Transverse colon (tissue), 4 donors: ENCODE results near the gene INTS7. TPM values are rescaled to one million over a fixed set of nuclear protein-coding genes. Genes with fewer than 3 reads are reported as not detected.

Experiments
- DNase-seq: peaks from one replicate; pipeline ENCODE4 v3.0.0-alpha.2; 2019
- H3K27ac ChIP-seq, 4 donors: fragments of 200-600 bp; sonication (generic); 2 replicates each; pipeline ENCODE4 v1.5.1; 2016 to 2018; ENCODE audit warnings: inconsistent platforms in 4 of 4
- H3K27me3 ChIP-seq: fragments of 200-600 bp; sonication (generic); 2 replicates; pipeline ENCODE4 v1.5.1; 2017; ENCODE audit warnings: inconsistent platforms
- H3K36me3 ChIP-seq, 4 donors: fragments of 200-600 bp; sonication (generic); 2 replicates each; pipeline ENCODE4 v1.5.1; 2017 to 2019; ENCODE audit warnings: inconsistent platforms in 4 of 4
- H3K4me1 ChIP-seq, 4 donors: fragments of 200-600 bp; sonication (generic); 2 replicates each; pipeline ENCODE4 v1.5.1; 2017 to 2020; ENCODE audit warnings: inconsistent platforms in 4 of 4
- H3K4me3 ChIP-seq, 4 donors: fragments of 200-600 bp; sonication (generic); 1 replicate in 1 of 4; 2 replicates in 3 of 4; pipeline versions ENCODE4 v1.5.1 to v1.6.1; 2017 to 2019; ENCODE audit warnings: inconsistent platforms in 4 of 4
- H3K9me3 ChIP-seq, 2 donors: fragments of 200-600 bp; sonication (generic); 2 replicates each; pipeline ENCODE4 v1.5.1; 2017 to 2019; ENCODE audit warnings: inconsistent platforms in 2 of 2
- CTCF ChIP-seq, 5 experiments: fragments of 200-600 bp in 3 of 5; fragments of 450-650 bp in 2 of 5; sonication (generic) in 3 of 5; IDR thresholded peaks; 1 replicate in 2 of 5; 2 replicates in 3 of 5; pipeline ENCODE4 v1.5.1; 2016 to 2017; ENCODE audit warnings: antibody characterized with exemption in 5 of 5, inconsistent platforms in 3 of 5, mild to moderate bottlenecking in 2 of 5, moderate library complexity in 1 of 5
- EP300 ChIP-seq: sonication (generic); formaldehyde crosslinking; IDR thresholded peaks from one replicate; pipeline ENCODE4 v1.6.1; 2017; ENCODE audit warnings: antibody characterized with exemption, low read depth
- POLR2A ChIP-seq: fragments of 450-650 bp; IDR thresholded peaks from one replicate; pipeline ENCODE4 v1.6.1; 2016; ENCODE audit warnings: antibody characterized with exemption, mild to moderate bottlenecking, moderate library complexity
- POLR2AphosphoS5 ChIP-seq, 3 donors: sonication (generic); formaldehyde crosslinking; IDR thresholded peaks; one replicate each; pipeline ENCODE4 v1.6.1; 2016; ENCODE audit warnings: antibody characterized with exemption in 3 of 3
- WGBS, 2 donors: methylation state at CpG; one replicate each; pipeline ENCODE4 v1.1.5; 2018; ENCODE audit warnings: low coverage in 1 of 2; 5-methylcytosine and 5-hydroxymethylcytosine counted together
- in situ Hi-C, 4 donors: fragments of 200-750 bp; cut with MboI; loops; one replicate each; pipeline versions ENCODE4 v1.15.0 to v1.15.1; 2017; ENCODE audit warnings: low sequenced_read_pairs in 3 of 4, low pct_ligation_motif_present in 1 of 4, low pct_unique_long_range_greater_than_20kb in 1 of 4
- intact Hi-C: fragments of 100-400 bp; cut with DNase I; formaldehyde crosslinking; loops from one replicate; pipeline ENCODE4 v1.15.1; 2023; ENCODE audit warnings: low total_unique reads
- total RNA-seq, 4 donors: library from RNA; depleted of rRNA; stranded (reverse); fragments of >200 nt; gene quantifications; one replicate each; pipeline ENCODE4 v1.1.0, GENCODE V29; 2016

Gene INTS7
- total RNA-seq, 4 donors from 2014 or later, result 7.1 to 10.0 (median 9.5) TPM

DNA sequence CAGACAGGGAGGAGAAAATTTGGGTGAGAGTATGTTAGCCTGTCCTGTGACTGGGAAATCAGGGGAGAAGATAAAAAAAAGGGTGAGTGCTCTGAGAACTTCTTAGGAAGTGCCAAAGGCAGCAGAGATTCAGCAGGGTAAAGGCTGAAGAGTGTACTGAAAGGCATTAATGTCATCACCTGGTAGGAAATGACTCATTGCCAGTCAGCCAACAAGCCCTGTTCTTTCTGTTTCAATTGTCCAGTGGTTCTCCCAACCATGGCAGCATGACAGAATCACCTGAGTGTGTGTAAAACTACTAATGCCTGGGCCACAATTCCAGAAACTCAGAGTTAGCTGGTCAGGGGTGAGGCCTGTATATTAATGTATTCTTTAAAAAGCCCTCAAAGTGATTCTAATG lies 83.5 kb downstream of the INTS7 start:
- intact Hi-C loops (no loop called here), in situ Hi-C loops (loop anchor here in 1 of 4 donors (25.0 kb wide), 1 partner anchor 240 kb away; no protein-coding TSS in a partner anchor)
- DNase-seq, result no peak
- no peak for TF ChIP-seq EP300
- no peak for TF ChIP-seq POLR2AphosphoS5 (IDR thresholded peaks at IDR 0.05)
- TF ChIP-seq CTCF (IDR thresholded peaks at IDR 0.05), result no peak
- no peak for TF ChIP-seq POLR2A
- Histone ChIP-seq H3K27ac (no peak overlapping the region), H3K4me1 (peaks cover 0 to 8% (median 4%) of the 10 kb centered on the region in 4 donors), H3K36me3 (no peaks in the 10 kb centered on the region), H3K9me3 (no peaks in the 10 kb centered on the region), H3K4me3 (no peak overlapping the region), H3K27me3 (no peaks in the 10 kb centered on the region)

DNA sequence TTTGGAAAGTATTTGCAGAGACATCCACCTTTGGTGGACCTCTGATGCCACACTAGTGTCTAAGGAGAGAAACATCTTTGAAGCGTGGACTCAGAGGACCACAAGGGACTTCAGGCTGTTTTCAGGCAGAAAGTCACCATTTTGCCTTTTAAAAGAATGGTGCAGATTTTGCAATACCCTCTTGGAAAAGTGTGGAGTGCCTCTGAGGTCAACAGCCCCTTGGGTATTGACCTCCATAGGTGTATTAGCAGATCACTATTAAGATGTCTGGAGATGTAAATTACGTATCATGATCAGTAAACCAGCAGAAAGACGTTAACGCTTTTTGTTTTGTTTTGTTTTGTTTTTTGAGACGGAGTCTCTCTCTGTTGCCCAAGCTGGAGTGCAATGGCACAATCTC lies 87.0 kb downstream of the INTS7 start:
- no peak overlapping the region for H3K27ac ChIP-seq
- DNase-seq, result no peak
- H3K4me3 ChIP-seq, result no peak overlapping the region
- no peaks in the 10 kb centered on the region for H3K27me3 ChIP-seq
- no peaks in the 10 kb centered on the region for H3K36me3 ChIP-seq
- TF ChIP-seq POLR2A, result no peak
- TF ChIP-seq EP300, result no peak
- TF ChIP-seq POLR2AphosphoS5 (IDR thresholded peaks at IDR 0.05), result no peak
- no peak for TF ChIP-seq CTCF (IDR thresholded peaks at IDR 0.05)
- H3K9me3 ChIP-seq, result no peaks in the 10 kb centered on the region
- in situ Hi-C loops (no loop called here), intact Hi-C loops (no loop called here)
- H3K4me1 ChIP-seq, result peaks cover 0 to 8% (median 4%) of the 10 kb centered on the region in 4 donors
- 97% methylated on average over 5 of the region's 5 CpGs for WGBS, 2 donors

DNA sequence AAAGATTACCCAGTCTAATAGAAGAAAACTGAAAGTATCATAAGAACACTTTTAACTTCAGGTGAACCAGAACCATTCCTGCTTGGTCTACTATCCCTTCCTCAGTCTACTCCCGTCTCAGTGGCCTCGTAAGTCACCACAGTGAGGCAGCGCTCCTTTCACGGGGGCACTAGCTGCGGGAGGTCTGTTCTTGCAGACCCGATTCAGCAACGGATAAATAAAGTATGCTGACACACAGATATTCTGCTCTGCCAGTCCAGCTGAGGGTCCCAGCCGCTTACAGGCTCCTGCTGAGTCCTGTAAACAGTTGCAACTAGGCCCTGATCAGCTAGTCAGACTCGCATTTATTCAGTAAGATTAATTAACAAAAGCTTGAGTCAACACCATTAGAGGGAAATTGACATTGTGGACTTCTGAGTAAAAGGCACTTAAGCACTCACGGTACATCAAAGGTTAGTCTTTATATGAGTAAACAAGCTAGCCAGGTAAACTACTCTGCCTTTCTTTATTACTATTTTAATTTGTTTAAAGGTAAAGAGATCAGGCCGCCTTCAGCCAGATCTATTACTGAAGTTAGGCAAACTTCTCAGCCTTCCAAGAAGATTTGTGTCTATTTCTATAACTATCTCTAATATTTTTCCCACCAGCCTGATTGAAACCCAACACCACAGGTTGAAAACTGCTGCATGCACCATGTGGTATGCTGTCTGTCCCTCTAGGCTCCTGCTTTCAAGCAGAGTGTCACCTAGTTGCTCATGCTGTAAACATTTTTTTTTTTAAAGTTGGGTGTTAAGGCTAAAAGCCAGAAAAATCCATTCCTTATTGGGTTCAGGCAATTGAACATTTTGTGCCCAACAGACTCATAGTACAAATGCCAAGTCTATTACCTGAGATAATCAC lies 87.7 kb downstream of the INTS7 start:
- Histone ChIP-seq H3K36me3 (no peaks in the 10 kb centered on the region), H3K9me3 (no peaks in the 10 kb centered on the region), H3K4me3 (no peak overlapping the region), H3K4me1 (peaks cover 0 to 7% (median 4%) of the 10 kb centered on the region in 4 donors), H3K27me3 (no peaks in the 10 kb centered on the region), H3K27ac (no peak overlapping the region)
- in situ Hi-C loops, result no loop called here
- DNase-seq, result no peak
- TF ChIP-seq POLR2A, result no peak
- no peak for TF ChIP-seq POLR2AphosphoS5 (IDR thresholded peaks at IDR 0.05)
- TF ChIP-seq CTCF (IDR thresholded peaks at IDR 0.05), result no peak
- TF ChIP-seq EP300, result no peak
- intact Hi-C loops, result no loop called here
- WGBS, 2 donors, result 51 to 66% methylated on average over 4 to 11 of the region's 11 CpGs

- 61 to 84% methylated on average over 2 to 10 of the region's 10 CpGs for WGBS, 2 donors
- Histone ChIP-seq H3K27ac (no peak overlapping the region), H3K4me3 (no peak overlapping the region), H3K36me3 (no peaks in the 10 kb centered on the region), H3K27me3 (no peaks in the 10 kb centered on the region), H3K4me1 (no peaks in the 10 kb centered on the region), H3K9me3 (no peaks in the 10 kb centered on the region)
- peak; percentile 31 to 79 (median 60) for TF ChIP-seq CTCF (IDR thresholded peaks at IDR 0.05)
- TF ChIP-seq EP300, result no peak
- intact Hi-C loops (no loop called here), in situ Hi-C loops (no loop called here)
- DNase-seq, result peak; percentile 74
Observed at GRCh38 chr1:211944733-211945500, 90.4 kb downstream of the INTS7 start.
